Astrocyte of the cerebellum (primary cell): ENCODE measurements around the gene MXD1.

Source experiments
- DNase-seq: peaks from one replicate; pipeline ENCODE4 v3.0.0-alpha.2; 2011; ENCODE audit warnings: low read depth
- H3K4me3 ChIP-seq: 2 replicates; pipeline ENCODE4 v1.5.1; 2011; ENCODE audit warnings: mild to moderate bottlenecking, low read depth, low read length, moderate library complexity
- in situ Hi-C: cut with HindIII; loops from 2 replicates; pipeline ENCODE4 v1.10.0; 2017; ENCODE audit warnings: low sequenced_read_pairs
- TF ChIP-seq, protein P1 (sequence below): IDR thresholded peaks from 2 replicates; pipeline ENCODE4 v1.5.1; 2012; ENCODE audit warnings: low read length, low read depth, moderate library complexity, mild to moderate bottlenecking; ENCODE audit errors: missing control alignments

Gene MXD1

GRCh38 chr2:69966496-69966895 lies 51.6 kb downstream of the MXD1 start:
- TF ChIP-seq, protein P1, sequence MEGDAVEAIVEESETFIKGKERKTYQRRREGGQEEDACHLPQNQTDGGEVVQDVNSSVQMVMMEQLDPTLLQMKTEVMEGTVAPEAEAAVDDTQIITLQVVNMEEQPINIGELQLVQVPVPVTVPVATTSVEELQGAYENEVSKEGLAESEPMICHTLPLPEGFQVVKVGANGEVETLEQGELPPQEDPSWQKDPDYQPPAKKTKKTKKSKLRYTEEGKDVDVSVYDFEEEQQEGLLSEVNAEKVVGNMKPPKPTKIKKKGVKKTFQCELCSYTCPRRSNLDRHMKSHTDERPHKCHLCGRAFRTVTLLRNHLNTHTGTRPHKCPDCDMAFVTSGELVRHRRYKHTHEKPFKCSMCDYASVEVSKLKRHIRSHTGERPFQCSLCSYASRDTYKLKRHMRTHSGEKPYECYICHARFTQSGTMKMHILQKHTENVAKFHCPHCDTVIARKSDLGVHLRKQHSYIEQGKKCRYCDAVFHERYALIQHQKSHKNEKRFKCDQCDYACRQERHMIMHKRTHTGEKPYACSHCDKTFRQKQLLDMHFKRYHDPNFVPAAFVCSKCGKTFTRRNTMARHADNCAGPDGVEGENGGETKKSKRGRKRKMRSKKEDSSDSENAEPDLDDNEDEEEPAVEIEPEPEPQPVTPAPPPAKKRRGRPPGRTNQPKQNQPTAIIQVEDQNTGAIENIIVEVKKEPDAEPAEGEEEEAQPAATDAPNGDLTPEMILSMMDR = no peak
- no peak overlapping the region for H3K4me3 ChIP-seq
- in situ Hi-C loops = no loop called here
- no peak for DNase-seq

- DNase-seq = no peak
- TF ChIP-seq, protein P1 = no peak
- in situ Hi-C loops = no loop called here
- no peak overlapping the region for H3K4me3 ChIP-seq
These were observed 53.7 kb downstream of the MXD1 start for GRCh38 chr2:69968609-69969008.

DNA sequence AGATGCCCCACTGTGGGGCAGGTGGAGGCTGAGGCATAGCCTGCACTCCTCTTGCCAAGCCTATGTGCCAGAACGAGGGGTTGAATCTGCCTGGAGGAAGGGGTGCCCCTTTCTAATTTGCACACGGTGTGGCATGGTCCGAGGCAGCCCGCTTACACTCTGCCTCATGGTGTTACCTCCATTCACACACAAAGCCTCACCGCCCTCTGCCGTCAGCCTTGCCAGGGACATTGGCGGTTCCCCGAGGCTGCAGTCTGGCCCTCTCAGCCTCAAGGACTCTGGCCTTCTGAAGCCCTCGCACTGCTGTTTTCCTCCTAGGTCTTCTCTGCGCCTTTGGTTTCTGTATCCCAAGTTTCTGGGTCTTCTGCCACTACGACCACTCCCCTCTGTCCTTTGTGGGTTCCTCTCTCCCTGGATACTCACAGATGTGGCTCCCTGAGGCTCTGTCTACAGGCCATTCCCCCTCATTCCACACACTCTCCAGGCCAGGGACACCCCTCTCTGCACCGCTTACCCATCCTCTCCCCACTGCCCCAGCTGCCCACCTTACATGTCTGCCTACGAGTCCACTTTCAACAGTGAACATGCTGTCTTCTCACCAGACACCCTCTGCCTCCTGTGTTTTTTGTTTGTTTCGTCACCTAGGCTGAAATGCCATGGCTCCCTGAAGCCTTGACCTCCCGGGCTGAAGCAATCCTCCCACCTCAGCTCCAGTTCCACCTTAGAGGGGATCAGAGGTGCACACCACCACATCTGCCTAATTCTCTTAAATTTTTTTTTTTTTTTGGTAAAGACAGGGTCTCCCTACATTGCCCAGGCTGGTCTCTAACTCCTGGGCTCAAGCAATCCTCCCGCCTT lies 54.4 kb downstream of the MXD1 start:
- TF ChIP-seq, protein P1 = no peak
- in situ Hi-C loops = no loop called here
- DNase-seq = no peak
- H3K4me3 ChIP-seq = no peak overlapping the region

DNA sequence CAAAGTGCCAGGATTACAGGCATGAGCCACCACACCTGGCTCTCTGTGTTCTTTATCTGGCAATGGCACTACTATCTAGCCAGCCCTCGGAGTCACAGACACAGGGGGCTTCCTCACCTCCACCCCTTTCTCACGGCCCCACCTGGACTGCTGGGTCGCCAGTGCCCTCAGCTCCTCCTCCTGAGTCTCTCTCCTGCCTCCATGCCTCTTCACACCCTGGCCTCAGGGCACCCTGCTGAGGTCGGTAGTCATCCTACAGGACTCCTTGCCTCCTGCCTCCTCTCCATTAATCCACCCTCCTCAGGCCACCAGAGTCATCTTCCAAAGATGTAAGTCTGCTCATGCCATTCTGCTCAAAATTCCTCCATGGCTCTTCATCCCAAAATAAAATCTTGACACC lies 55.1 kb downstream of the MXD1 start:
- TF ChIP-seq, protein P1 = no peak
- in situ Hi-C loops = no loop called here
- DNase-seq = no peak
- no peak overlapping the region for H3K4me3 ChIP-seq

GRCh38 chr2:69972822-69973221 lies 57.9 kb downstream of the MXD1 start:
- no peak for DNase-seq
- no peak overlapping the region for H3K4me3 ChIP-seq
- in situ Hi-C loops = no loop called here
- TF ChIP-seq, protein P1 = no peak

DNA sequence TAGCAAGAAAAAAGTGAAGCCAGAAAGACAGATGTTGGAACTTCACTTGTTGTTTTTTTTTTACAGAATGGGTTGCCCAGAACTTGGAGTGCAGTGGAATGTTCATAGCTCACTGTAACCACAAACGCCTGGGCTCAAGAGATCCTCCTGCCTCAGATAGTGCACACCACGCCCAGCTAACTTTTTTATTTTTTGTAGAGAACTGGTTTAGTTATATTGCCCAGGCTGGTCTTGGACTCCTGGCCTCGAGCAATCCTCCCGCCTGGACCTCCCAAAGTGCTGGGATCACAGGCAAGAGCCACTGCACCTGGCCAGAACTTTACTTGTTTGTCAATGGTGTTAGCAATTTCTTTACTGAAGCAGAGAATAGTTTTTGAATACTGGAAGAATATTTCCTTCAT lies 58.4 kb downstream of the MXD1 start:
- no peak overlapping the region for H3K4me3 ChIP-seq
- TF ChIP-seq, protein P1 = no peak
- no peak for DNase-seq
- in situ Hi-C loops = no loop called here
